NCI-H2171 (cell line): ENCODE data around the gene PLPP4.

Experiments
- DNase-seq: peaks from one replicate; lab custom pipeline; 2025; lab: John Stamatoyannopoulos, UW

The PLPP4 gene

DNA sequence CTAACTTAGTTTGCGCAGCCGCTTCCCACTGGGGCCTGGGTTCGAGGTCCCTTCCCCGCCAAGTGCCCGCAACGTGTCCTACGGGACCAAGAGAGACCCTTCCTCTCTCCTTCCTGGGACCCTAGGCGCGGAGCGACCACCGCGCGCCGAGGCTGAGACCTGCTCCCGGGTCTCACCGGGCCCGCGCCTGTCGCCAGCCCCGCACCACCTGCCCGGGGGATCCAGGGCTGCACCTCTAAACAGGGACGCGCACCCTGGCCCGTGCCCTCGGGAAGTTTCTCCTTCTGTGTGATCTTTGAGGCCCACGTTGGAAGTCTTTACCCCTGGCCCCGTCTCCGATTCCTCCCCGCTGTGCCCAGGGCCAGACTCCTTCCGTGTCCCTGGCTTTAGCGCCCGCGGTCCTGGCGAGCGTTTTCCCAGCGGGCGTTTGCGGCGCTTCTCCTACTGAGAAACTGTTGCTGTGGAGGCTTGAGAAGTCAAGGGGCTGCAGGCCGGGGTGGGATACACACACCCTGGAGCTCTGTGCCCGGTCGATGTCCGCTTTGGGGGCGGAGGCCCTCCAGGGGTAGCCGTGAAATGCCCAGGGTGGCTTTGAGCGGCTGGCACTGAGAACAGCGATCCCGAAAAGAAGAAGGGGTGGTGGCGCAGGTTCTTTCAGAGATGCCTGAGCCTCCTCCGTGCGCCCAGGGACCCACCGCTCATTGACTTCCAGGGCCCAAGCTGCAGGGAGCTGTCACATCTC lies 575 bp downstream of the PLPP4 start:
- no peak for DNase-seq

DNA sequence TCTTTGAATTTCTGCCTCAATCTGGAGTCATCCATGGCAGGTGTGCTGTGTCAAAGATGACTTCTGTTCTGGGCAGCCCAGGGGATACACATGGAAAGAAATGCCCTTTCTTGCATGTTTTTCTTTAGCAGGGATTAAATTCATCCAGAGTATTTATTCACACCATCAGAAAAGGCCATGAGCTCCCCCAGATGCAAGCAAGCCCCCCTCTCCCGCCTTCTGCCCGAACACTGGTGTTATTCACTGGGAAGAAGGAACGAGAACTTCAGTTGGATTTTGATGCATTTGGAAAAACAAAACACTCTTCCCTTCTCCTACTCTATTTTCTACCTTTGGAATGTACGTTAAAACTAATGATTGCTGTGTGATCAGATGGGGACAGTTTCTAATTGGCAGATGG lies 1.4 kb downstream of the PLPP4 start:
- DNase-seq, result no peak

DNA sequence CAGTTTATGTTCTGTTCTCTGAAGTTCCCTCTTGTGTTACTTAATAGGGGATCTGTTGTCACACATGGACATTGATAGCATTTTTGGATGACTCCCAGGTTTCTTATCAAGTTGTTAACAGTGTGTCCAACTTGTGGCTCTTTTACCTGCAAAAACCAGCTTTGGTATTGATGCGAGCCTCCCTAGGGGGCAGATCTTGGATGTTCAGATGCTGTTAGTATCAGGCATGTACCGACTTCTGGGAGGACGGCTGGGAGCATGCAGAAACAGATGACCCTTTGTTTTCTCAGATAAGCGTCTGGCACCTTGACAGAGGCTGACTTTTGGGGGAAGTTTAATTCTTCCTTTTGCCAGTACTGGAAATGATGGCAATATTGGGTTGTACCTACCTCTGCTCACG lies 2.2 kb downstream of the PLPP4 start:
- no peak for DNase-seq

DNA sequence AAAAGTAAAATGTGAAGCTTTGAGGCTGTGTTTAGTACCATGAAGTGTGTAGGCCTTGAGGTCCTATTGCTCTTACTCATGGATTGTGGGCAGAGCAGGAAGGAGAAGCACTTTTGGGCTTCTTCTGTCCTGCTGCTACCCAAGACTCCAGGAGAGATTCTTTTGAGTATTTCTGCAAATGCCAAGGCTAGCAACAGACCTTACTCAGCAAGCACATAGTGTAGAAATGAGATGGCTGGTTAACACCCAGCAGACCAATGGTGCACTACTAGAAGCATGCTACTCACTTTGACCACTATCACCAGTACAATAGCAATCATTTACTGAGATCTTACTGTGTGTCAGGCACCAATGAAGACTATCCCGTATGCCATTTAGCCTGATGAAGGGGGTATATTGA lies 3.2 kb downstream of the PLPP4 start:
- no peak for DNase-seq

DNA sequence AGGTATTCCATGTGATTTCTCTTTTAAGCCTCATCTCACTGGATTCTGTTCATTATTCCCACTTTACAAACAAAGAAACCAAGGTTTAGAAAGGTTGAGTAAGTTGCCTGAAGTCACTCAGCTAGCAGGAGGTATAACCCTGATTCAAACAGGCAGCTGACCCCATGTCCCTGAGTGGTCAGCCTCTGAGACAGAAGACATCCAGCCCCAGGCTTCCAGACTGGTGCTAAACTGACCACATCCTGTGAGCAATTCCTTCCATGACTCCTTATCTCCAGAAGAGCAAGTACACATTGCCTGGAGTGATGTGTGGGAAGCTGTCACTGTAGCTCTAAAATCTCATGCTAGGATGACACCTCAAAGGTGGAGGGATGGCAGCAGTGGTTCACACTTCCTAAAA lies 3.7 kb downstream of the PLPP4 start:
- DNase-seq, result no peak

DNA sequence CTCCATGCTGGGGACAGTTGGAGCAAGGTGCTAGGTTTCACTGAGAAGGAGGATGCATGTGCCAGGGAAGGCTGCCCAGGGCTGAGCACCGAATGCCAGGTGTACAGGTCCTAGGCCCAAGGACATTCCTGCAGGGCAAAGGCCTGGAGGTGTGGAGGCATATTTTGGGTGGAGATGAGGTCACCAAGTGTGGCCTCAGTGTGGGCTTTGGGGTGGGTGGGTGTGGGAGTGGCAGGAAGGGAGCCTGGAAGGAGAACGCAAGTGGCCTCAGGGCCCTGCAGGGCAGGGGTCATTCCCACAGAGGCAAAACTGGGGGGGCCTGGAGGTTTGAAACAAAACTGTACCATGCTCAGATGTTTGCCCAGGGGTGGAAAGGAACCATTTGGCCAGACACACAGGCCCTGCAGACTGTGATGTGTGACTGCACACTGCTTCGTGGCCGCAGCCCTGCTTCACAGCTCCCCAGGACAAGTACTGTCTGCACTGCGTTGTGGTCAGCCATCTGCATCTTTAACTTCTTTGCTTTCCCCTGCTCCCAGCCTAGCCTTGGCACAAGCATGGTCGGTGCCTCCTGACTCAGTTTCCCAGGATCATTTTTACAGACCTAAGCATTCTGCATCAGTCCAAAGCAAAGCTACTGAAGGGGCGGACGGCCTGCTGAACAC lies 5.1 kb downstream of the PLPP4 start:
- no peak for DNase-seq

DNA sequence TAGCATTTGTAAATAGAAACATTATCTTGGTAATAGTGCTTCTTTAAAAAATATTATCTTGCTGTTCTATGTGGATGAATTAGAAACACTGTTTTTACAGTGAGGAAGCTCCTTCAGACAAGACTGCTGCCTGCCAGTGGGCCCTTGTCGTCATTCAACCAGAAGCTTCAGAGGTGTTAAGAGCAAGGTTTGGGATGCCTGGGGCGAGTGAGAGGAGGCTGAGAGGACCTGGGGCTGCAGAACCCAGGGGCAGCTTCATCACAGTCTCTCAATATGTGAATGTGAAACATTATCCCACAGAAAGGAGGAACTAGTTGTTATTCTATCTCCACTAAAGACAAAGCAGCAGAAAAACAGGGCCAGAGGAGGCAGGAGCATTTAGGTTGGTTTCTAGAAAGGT lies 8.1 kb downstream of the PLPP4 start:
- DNase-seq, result no peak

DNA sequence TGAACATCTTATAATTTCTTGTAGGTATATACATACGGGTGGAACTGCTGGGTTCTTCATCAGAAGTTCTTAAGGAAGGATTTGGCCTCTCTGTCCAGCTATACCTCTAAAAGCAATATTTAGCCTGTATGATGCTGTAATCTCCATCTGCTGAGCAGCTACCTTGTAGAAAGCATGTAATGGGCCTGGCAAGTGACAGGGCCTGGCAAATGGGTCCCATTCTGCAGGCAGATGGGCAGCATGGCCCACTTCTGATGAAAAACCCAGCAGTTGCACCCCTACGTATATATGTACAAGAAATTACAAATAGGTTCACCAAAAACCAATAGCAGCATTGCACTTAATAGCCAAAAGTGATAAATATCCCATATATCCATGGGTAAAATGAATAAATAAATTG lies 9.0 kb downstream of the PLPP4 start:
- DNase-seq, result no peak

DNA sequence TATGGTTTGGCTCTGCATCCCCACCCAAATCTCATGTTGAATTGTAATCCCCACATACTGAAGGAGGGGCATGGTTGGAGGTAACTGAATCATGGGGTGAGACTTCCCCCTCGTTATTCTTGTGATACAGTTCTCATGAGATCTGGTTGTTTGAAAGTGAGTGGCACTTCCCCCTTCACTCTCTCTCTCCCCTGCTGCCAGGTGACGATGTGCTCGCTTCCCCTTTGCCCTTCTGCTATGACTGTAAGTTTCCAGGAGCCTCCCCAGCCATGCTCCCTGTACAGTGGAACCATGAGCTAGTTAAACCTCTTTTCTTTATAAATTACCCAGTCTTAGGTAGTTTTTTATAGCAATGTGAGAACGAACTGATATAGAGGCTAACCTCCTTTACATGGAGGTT lies 16.6 kb downstream of the PLPP4 start:
- no peak for DNase-seq

DNA sequence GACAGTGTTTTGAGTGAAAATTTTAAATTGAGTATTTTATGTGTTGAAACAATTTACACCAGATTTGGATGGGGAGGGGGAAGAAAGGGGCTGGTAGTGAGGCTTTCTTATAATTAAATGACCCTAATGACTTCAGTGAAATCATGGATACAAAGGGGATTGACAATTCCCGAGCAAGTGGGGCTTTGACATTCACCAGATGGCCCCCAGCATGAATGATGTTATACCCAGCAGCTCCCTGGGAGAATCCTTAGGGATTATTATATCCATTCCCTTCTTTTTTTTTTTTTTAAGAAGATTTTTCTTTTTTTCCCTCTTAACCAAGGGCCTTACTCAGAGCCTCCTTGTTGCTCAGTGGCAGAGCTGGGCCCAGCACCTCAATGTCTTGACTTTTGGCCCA lies 17.9 kb downstream of the PLPP4 start:
- DNase-seq, result peak; percentile 48

DNA sequence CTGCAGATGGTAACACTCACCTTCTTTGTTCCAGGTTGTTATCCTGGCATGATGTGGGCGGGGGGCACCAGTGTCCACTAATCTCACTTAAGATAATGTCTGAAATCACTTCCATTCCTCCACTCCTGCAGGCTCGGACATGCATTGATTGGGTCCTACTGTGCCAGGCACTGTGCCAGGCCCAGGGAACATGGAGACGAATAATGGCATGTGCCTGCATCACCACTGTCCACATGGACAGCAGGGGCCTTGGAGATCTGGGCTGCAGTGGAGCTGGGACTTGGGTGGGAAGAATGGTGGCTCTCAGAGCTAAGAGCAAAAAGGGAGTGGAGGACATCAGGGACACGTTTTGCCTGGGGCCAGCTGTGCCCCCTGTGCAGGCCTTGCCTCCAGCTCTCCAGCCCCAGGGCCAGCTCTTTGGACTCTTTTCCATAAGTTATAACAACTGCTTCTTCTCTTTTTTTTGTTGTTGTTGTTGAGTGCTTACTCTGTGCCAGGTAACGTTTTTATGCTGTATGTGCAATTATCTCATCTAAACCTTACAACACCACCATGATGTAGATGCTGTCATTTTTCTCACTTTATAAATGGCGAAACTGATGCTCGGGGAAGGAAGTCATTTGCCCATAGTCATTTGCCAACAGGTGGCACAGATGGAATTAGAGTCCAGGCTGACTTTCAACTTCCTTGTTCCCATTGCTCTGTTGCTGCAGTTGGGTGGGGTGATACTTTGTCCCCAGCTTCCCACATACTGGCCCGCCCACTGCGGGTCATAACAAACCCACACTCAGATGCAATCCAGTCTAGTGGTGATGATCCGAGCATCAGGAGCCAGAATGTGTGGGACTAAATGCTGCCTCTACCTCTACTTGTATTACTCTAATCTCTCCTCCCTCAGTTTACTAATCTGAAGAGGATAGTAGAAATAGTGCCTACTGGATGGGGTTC lies 19.1 kb downstream of the PLPP4 start:
- DNase-seq, result no peak

DNA sequence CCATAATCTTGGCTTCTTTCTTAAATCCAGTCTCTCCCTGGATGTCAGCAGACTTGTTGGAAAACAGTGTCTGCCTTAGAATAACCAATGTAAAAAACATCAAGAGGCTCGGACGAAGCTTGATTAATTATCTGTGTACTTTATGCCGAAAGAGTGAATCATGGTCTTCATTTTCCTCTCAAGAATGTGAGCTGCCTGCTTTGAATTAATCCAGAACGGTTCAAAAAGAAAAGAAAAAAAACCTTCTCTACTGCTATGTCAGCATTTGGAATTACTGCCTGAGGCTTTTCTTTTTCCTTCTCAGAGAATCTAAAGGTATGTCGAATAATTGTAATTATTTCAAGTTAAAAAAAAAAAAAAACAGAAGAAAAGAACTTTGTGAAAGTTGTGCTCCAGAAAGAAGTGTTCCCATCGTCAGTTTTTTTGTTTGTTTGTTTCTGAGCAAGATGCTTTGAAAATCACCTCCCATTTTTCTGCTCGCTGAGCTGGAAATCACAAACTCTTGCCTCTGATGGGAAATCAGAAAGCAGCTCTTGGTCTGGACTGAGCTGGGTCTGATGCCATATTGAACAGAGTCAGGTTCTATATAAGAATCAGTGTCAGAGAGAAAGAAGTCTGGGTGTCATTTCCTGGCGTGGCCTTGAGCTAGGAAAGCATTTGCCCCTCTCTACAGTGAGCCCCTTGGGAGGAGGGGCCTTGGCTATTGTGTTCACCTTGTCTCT lies 20.2 kb downstream of the PLPP4 start:
- no peak for DNase-seq

DNA sequence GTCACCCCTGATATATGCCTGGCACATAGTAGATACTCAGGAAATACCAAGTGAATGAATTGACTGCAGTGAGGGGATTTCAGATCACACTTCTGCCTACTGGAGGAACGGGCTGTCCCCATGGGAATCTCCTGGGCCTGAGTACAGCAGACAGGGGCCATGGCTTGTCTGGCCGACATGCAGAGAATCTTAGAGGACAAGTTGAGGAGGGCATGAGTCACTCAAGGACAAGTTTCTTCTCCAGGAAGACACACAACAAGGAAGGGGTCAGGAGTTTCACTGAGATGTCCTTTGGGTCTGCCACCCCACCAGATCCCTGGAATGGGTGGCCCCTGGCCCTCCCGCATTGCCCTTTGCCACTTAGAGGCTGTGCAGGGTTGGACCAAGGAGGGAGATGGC lies 20.7 kb downstream of the PLPP4 start:
- DNase-seq, result no peak

DNA sequence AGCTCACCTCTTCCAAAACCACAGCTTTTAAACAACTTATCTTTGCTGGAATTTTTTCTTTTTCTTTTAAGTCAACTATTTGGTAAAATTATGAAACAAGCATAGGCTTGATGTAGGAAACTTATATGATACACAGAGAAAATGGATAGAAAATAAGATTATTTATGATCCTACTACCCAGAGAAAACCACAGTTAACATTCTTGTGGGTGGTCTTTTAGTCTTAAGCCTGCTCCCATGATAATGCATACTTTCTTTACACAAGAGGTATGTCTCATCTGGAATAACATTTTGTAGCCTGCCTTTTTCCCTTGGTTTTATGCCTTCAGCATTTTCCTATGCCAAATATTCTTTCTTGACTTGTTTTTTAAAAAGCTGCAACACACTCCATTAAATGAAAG lies 21.4 kb downstream of the PLPP4 start:
- DNase-seq, result no peak

DNA sequence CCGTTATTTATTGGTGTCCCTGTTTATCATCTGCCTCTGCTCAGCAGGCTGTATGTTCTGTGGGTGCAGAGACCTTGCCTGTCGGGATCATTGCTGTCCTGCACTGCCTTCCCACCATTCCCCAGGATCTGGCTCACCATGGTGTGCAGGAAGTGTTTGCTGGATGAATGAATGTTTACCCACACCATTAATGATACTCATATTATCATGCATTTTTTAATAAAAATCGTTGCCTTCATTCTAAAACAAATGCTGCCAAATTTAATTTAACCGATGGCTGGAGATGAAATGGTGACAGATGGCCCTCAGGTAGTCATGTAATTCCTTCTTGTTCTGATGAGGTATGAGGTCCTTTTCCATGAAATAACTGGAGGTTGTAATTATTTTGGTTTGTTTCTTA lies 22.5 kb downstream of the PLPP4 start:
- no peak for DNase-seq

DNA sequence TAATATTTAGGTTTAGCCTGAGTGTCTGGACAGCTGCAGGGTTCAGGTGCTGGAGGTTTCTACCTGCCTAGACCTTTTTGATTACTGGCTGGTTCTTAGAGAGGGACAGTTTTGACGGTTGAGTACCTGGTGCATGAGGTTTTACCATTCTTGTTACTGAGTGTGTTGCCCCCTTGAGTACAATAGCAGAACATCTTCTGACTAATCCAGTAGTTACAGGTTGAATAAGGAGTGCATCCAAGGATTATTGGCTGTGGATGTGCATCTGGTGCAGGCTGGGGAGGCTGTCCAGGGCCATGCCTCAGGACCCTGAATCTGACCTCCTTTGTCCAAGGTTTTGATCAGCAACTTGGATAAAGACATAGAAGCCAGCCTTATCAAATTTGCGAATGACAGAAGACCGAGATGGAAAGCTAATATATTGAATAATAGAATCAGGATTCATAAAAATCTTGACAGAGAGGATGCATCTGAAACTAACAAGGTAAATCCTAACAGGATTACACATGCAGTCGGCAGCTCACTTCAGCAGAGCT lies 23.1 kb downstream of the PLPP4 start:
- no peak for DNase-seq

DNA sequence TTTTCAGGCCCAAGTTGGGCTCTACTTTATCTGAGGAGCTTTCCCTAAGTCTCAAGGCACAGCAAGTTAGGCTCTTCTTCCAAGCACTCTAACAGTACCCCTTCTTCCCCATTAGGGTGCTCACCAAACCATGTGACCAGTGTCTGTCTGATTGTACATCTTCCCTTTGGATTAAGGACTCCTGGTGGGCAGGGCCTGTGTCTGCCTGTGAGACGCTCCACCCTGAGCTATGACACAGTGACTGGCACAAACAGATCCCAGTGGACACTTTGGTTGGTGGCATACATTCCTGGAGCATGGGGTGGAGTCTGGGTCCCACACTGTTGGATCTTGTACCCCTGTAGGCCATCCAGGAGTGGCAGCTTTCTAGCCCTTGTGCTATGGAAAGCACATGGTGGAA lies 23.8 kb downstream of the PLPP4 start:
- no peak for DNase-seq

DNA sequence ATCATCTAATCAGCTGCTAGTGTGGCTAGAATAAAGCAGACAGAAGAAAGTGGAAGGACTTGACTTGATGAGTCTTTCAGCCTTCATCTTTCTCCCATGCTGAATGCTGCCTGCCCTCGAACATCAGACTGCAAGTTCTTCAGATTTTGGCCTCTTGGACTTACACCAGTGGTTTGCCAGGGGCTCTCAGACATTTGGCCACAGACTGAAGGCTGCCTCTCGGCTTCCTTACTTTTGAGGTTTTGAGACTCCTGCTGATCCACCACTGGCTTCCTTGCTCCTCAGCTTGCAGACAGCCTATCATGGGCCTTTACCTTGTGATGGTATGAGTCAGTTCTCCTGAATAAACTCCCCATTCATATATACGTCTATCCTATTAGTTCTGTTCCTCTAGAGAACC lies 26.0 kb downstream of the PLPP4 start:
- no peak for DNase-seq

DNA sequence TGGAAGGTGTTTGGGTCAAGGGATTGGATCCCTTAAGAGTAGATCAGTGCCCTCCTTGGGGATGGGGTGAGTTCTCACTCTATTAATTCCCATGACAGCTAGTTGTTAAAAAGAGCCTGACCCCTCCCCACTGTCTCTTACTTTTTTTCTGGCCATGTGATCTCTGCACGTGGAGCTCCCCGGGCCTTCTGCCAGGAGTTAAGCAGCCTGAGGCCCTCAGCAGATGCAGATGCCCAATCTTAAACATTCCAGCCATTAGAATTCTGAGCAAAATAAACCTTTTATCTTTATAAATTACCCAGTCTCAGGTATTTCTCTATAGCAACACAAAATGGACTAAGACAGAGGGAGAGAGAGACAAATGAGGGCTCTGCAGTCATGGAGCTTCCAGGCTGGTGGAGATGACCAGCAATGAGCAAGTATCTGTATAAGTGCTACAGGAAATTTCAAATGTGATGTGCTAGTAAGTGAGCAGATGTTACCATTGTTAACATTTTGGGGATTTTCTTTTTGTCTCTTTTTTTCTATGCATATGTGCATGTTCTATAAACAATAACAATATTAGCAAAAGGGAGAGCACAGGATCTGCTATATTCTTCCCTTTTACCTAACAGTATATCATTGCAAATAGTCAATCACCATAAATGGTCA lies 26.7 kb downstream of the PLPP4 start:
- no peak for DNase-seq

DNA sequence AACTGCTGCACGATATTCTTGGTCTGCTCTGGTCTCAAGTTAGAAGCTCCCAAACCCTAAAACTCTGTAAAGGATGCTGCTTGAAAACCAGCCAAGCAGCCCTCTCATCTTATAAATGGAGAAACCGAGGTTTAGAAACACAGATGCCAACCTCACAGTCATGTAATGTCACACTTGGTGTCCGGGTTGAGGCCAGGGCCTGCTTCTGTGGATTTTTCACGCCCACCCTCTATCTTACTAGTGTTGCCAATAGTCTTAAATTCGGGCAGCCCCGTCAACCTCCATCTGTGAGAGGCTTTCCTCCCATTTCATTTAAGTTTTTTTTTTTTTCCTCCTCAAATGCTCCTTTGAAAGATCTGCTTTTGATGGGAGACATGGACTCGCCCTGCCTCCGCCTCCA lies 28.9 kb downstream of the PLPP4 start:
- DNase-seq, result no peak

DNA sequence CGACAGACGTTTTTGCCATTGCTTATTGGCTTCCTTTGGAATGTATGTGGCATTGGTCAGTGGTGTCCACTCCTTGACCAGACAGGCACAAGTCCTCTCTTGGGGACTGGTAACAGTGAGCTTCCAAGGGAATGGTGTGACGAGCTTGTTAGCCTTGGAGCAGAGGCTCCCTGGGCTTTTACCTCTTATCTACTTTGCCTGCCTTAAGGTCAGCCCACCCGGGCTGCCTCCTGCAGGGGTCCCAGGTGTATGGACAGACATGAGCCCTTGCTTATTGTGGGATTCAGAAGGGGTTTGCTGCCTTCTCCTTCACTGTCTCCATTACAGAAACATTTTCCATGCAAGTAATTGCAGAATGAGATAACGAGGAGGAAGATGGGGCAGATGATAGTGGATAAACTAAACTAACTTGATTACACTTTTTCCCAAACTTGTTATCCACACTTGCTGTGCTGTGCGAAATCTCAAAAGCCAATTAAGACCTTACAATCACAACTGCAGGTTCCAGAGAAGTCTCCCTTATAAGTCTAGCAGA lies 29.7 kb downstream of the PLPP4 start:
- no peak for DNase-seq
